Raji (cell line): ENCODE results near the gene AK2.

Experiments used
- POLR2A ChIP-seq: IDR thresholded peaks from 2 replicates; pipeline ENCODE4 v1.6.1; 2011; ENCODE audit warnings: low read depth, low read length, control low read depth; ENCODE audit not compliant: insufficient read depth

The AK2 gene

GRCh38 chr1:33057095-33057494, 20.4 kb upstream of the AK2 start:
- no peak for TF ChIP-seq POLR2A

DNA sequence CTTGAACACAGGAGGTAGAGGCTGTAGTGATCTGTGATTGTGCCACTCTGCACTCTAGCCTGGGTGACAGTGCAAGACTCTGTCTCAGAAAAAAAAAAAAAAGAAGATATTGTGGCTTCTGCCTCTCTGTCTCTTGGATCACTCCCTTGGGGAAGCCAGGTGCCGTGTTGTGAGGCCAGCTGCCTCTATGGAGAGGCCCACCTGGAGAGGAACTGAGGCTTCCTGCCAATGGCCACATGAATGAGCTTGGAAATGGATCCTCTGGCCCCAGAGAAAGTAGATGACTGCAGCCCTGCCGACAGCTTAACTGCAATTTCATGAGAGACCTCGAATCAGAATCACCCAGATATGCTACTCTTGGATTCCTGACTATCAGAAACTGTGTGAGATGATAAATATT, 19.7 kb upstream of the AK2 start:
- TF ChIP-seq POLR2A: no peak

DNA sequence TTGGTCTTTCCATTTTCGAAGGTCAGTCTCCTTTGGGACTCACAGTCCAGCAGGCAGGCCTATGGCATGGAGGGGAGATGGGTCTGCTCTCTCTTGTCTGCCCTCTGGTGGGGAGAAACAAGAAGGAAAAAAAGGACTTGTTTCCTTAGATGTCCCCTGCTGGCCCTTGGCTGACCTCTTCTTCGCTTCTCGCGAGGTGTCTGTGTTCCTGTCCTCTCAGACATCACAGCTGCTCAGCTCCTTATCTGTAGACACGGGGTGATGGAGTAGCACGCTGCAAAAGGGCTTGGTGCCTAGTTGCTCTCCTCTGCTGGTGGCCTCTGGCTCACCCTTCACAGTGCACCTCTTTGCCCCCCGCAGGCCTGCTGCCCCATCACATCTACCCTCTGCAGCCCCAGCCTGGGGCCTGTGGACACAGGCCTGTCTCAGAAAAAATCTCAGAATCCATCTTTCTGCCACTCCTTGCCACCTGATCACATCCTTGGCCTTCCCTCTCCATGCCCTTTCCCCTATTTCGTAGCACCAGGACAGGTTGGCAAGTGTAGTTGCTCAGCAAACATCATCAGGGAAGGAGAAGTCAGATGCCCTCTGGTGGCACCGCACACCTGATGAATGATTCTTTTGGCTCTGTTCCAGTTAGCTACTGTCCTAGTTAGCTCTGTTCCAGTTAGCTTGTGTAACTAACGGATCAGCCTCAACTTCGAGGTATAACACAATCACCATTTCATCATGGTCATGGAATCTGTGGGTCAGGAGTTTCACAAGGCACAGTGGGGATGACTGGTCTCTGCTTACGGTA, 18.7 kb upstream of the AK2 start:
- no peak for TF ChIP-seq POLR2A

DNA sequence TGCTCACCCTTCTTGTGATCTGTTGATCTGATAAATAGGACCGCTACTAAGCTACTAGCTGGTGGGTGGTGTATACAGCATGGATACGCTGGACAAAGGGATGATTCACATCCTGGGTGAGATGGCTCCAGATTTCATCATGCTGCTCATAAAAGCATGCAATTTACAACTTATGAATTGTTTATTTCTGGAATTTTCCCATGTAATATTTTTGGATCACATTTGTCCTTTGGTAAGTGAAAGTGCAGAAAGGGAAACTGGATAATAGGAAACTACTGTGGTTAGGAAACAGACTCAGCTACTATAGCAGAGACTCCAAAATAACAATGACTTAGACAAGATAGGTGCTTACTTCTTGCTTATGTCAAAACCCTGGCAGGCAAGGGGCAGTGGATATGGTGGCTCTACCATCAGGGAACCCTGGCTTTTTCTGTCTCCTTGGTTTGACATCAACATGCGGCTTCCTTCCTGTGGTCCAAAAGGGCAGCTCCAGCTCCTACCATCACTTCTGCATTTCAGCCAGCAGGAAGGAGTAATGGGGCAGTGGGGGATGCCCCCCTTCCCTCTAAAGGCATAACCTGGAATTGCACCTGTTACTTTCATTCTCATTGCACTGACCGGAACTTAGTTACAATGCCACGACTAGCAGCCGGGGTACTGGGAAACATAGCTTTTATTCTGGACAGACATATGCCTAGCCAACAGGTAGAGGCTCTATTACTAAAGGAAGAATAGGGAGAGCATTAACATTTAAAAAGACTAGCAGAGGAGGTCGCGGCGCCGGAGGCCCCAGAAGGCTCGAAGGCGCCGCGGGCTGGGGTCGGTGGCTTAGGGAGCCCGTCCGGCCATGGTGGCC, 13.8 kb upstream of the AK2 start:
- TF ChIP-seq POLR2A: no peak

DNA sequence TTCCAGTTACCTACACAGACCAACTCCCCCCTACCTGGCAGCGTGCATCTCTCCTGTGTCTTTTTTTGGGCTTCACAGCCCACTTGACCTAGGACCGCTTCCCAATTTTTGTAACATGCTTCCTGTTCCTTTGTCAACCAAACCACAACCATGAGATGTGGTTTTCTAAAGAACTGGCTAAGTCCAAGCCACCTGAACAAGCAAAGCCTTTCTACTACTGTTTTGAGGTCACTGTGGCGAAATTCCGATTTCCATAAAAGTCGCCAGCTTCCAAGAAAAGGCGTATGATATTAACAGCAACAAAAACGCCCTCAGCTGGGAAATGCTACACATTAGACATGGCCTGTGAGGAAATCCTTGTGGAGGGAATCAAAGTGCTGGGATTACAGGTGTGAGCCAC, 12.7 kb upstream of the AK2 start:
- no peak for TF ChIP-seq POLR2A

DNA sequence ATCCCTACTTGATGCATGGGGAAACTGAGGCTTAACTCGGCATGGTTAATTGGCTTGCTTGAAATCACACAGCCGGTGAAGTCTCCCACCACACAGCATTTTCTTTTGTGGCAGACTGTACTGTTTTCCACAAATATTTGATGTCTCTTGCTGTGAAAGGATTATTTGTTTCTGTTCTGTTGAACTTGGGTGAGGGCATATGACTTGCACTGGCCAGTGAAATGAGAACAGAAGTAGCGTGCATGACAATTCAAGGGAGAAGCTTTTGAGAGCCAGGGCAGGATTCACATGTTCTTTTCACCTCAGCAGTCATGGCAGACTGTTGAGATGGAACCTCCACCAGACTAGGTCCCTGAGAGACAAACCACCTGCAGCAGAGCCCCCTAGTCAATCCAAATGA, 11.7 kb upstream of the AK2 start:
- TF ChIP-seq POLR2A: no peak

GRCh38 chr1:33047839-33048305, 11.2 kb upstream of the AK2 start:
- no peak for TF ChIP-seq POLR2A

- TF ChIP-seq POLR2A: no peak
Observed at GRCh38 chr1:33047290-33047689, 10.6 kb upstream of the AK2 start.

DNA sequence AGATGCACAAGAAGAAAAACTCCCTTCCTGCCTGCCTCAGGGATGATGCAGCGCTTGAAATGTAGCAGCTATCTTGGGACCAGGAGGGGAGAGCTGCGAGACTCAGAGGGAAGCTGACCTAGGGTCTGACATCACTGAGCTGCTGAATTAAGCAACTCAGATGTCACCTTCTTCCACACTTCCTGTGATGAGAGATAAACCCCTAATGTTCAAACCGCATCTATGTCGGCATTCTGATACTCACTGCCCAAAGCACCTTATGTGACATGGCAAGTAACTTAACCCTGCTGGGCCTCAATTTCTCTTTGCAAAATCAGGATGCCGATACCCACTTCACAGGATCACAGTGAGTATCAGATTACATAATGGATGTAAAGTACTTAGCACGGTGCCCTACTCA, 9.1 kb upstream of the AK2 start:
- TF ChIP-seq POLR2A: no peak

DNA sequence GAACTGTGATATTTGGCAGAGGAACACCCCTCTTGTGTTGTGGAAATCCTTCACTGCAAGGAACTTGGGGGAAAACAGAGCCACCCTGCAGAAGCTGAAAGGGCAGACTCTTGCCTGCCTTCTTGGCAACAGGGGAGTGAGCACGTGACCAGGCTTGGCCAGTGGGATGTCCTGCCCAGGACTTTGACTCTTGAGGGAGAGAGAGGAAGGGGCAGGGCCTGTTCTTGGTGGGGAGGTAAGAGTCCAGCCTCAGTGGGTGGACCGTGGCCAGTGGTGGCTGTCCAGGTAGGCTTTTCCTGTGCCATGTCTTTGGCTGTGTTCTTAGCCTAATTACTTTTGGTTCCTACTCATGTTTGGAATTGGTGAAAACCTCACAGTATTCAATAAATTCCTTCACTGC, 8.6 kb upstream of the AK2 start:
- TF ChIP-seq POLR2A: no peak

GRCh38 chr1:33043267-33044092, 6.8 kb upstream of the AK2 start:
- no peak for TF ChIP-seq POLR2A

DNA sequence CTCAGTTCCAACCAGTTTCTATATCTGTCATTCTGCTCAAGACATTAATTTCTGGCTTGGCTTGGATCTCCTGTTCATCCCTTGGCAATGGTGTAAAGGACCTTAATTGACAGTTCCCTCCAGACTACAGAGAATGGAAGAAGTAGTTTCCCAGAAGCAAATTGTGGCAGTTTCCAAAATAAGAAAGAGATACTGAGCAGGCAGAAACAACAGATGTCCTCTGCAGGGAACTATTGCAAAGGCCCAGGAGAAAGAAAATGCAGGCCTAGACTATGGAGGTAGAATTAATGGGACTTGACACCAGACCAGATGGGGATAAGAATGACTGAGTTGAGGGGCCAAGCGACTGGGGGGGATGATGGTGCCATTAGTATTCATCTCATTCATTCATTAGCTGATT, 6.1 kb upstream of the AK2 start:
- TF ChIP-seq POLR2A: no peak

GRCh38 chr1:33041026-33041425, 4.3 kb upstream of the AK2 start:
- TF ChIP-seq POLR2A: no peak

GRCh38 chr1:33039840-33040239, 3.2 kb upstream of the AK2 start:
- TF ChIP-seq POLR2A: no peak

- TF ChIP-seq POLR2A: no peak
Observed at GRCh38 chr1:33036051-33036525, 595 bp downstream of the AK2 start.
